K562 (cell line): ENCODE data around the gene GNG3. TPM values are rescaled to one million over a fixed set of nuclear protein-coding genes. Genes with fewer than 3 reads are reported as not detected.
A peak's percentile ranks its signal among the peaks of the same experiment; 100 is the strongest.

Experiments
- ATF1 ChIP-seq, 2 experiments: fragments of 450-650 bp in 1 of 2; IDR thresholded peaks; 2 replicates each; pipeline ENCODE4 v1.6.1; 2016; ENCODE audit warnings: missing compliant biosample characterization in 1 of 2, missing genetic modification characterization in 1 of 2
- CC2D1A ChIP-seq: fragments of 450-650 bp; IDR thresholded peaks from 2 replicates; pipeline ENCODE4 v1.6.1; 2017; ENCODE audit warnings: mild to moderate bottlenecking
- CTCF ChIP-seq, 3 experiments: IDR thresholded peaks in 2 of 3; conservative IDR thresholded peaks in 1 of 3; 2 replicates each; pipeline ENCODE4 v1.5.1; 2011 to 2012; ENCODE audit warnings: low read length in 3 of 3, mild to moderate bottlenecking in 3 of 3, control low read depth in 2 of 3, improper control_type of control experiment in 1 of 3, inconsistent platforms in 1 of 3, low read depth in 1 of 3, mixed read lengths in 1 of 3, moderate library complexity in 1 of 3; ENCODE audit not compliant: insufficient read depth in 2 of 3
- FUS ChIP-seq: fragments of 200-400 bp; formaldehyde crosslinking; optimal IDR thresholded peaks from 2 replicates; pipeline ENCODE3; 2017; ENCODE audit warnings: low read depth, low read length
- HIVEP1 ChIP-seq: fragments of 250-450 bp; sonication (Bioruptor Pico); IDR thresholded peaks from 2 replicates; pipeline ENCODE4 v1.4.0; 2020; ENCODE audit warnings: mild to moderate bottlenecking
- HMGN3 ChIP-seq: IDR thresholded peaks from 2 replicates; pipeline ENCODE4 v1.6.1; 2011; ENCODE audit warnings: borderline replicate concordance, low read depth, mild to moderate bottlenecking, mixed read lengths, low read length; ENCODE audit not compliant: insufficient read length; ENCODE audit errors: extremely low read depth
- ILK ChIP-seq: fragments of 450-650 bp; IDR thresholded peaks from 2 replicates; pipeline ENCODE4 v1.6.1; 2016; ENCODE audit warnings: missing genetic modification characterization, low read depth, mild to moderate bottlenecking, missing compliant biosample characterization, moderate library complexity, borderline replicate concordance
- MTA3 ChIP-seq: fragments of 450-650 bp; formaldehyde crosslinking; IDR thresholded peaks from 2 replicates; pipeline ENCODE4 v1.6.1; 2017; ENCODE audit warnings: mild to moderate bottlenecking, borderline replicate concordance
- NBN ChIP-seq: fragments of 450-650 bp; IDR thresholded peaks from 2 replicates; pipeline ENCODE4 v1.6.1; 2016; ENCODE audit warnings: low read depth, mild to moderate bottlenecking
- NFE2L1 ChIP-seq: fragments of 450-650 bp; IDR thresholded peaks from 2 replicates; pipeline ENCODE4 v1.6.1; 2016; ENCODE audit warnings: missing genetic modification characterization, low read depth, mild to moderate bottlenecking, missing compliant biosample characterization, moderate library complexity, borderline replicate concordance
- XRCC5 ChIP-seq: fragments of 200-400 bp; formaldehyde crosslinking; IDR thresholded peaks from 2 replicates; pipeline ENCODE4 v1.6.1; 2017; ENCODE audit warnings: low read depth, mild to moderate bottlenecking, low read length
- ZBTB5 ChIP-seq: fragments of 450-650 bp; IDR thresholded peaks from 2 replicates; pipeline ENCODE4 v1.6.1; 2017; ENCODE audit warnings: antibody characterized with exemption
- ZC3H4 ChIP-seq: sonication (generic); formaldehyde crosslinking; IDR thresholded peaks from 2 replicates; pipeline ENCODE4 v1.9.0; 2021; ENCODE audit warnings: missing genetic modification reagents, borderline replicate concordance
- ZFX ChIP-seq: sonication (generic); formaldehyde crosslinking; IDR thresholded peaks from 2 replicates; pipeline ENCODE4 v1.8.0; 2022; ENCODE audit warnings: mild to moderate bottlenecking, missing genetic modification reagents, moderate library complexity
- ZNF121 ChIP-seq: sonication (generic); formaldehyde crosslinking; conservative IDR thresholded peaks from 2 replicates; pipeline ENCODE4 v1.8.0; 2022; ENCODE audit warnings: missing genetic modification reagents
- ZNF561 ChIP-seq: fragments of 450-650 bp; formaldehyde crosslinking; conservative IDR thresholded peaks from 2 replicates; pipeline ENCODE4 v1.4.0; 2020; ENCODE audit warnings: mild to moderate bottlenecking, moderate library complexity
- ZNF644 ChIP-seq: fragments of 200-800 bp; sonication (Bioruptor generic); IDR thresholded peaks from 2 replicates; pipeline ENCODE4 v1.6.1; 2016; ENCODE audit warnings: low read depth, missing genetic modification characterization, missing compliant biosample characterization
- ZNF76 ChIP-seq: fragments of 250-450 bp; sonication (Bioruptor Pico); IDR thresholded peaks from 2 replicates; pipeline ENCODE4 v1.4.0; 2020; ENCODE audit warnings: mild to moderate bottlenecking, moderate library complexity, borderline replicate concordance
- ZNF830 ChIP-seq: fragments of 250-450 bp; sonication (Bioruptor Pico); IDR thresholded peaks from 2 replicates; pipeline ENCODE4 v1.5.0; 2021; ENCODE audit warnings: mild to moderate bottlenecking
- polyA plus RNA-seq, 8 experiments: library from polyadenylated mRNA; depleted of rRNA in 4 of 8; stranded (reverse) in 5 of 8; unstranded in 3 of 8; fragments of >200 nt; fragmentation: Nextera tagmentation in 2 of 8; fragmentation: Illumina TruSeq in 1 of 8; extraction: Ambion mirVana in 2 of 8; extraction: Trizol in 1 of 8; gene quantifications; 2 replicates each; pipeline versions ENCODE4 v1.2.1 to v1.2.3, GENCODE V29; 2011 to 2014; ENCODE audit warnings: inconsistent platforms in 1 of 8, missing spikeins in 1 of 8
- total RNA-seq, 7 experiments: library from RNA; depleted of rRNA in 6 of 7; stranded (reverse); fragments of >200 nt in 6 of 7; fragmentation: Illumina TruSeq in 2 of 7; extraction: Trizol in 2 of 7; gene quantifications; 2 replicates each; pipeline versions ENCODE4 v1.2.1 to v1.2.3, GENCODE V29; 2011 to 2021; ENCODE audit warnings: low replicate concordance in 1 of 7
- TF ChIP-seq, protein P1 (sequence below): fragments of 450-650 bp; formaldehyde crosslinking; IDR thresholded peaks from 2 replicates; pipeline ENCODE4 v1.4.0; 2020; ENCODE audit warnings: mild to moderate bottlenecking, moderate library complexity

GNG3 gene
- total and polyA plus RNA-seq, 9 of the 15 experiments (the other 6 are each of a cell fraction or from before 2014, with no cell fraction given): 0.07 TPM; not detected in 8

- TF ChIP-seq, protein P1, sequence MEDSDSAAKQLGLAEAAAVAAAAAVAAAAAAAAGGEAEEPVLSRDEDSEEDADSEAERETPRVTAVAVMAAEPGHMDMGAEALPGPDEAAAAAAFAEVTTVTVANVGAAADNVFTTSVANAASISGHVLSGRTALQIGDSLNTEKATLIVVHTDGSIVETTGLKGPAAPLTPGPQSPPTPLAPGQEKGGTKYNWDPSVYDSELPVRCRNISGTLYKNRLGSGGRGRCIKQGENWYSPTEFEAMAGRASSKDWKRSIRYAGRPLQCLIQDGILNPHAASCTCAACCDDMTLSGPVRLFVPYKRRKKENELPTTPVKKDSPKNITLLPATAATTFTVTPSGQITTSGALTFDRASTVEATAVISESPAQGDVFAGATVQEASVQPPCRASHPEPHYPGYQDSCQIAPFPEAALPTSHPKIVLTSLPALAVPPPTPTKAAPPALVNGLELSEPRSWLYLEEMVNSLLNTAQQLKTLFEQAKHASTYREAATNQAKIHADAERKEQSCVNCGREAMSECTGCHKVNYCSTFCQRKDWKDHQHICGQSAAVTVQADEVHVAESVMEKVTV: no peak
- no peak for TF ChIP-seq ATF1 (CRISPR knock-in tag; IDR thresholded peaks at IDR 0.05)
- peak; percentile 73 for TF ChIP-seq ATF1 (tag; IDR thresholded peaks at IDR 0.05)
- no peak for TF ChIP-seq CTCF (IDR thresholded peaks at IDR 0.05 in 2 of 3, conservative IDR thresholded peaks at IDR 0.05 in 1 of 3; ENCODE audit: insufficient read depth in 2 of 3, low read depth in 1 of 3, low read length in 3 of 3)
- TF ChIP-seq ZNF561: no peak
- no peak for TF ChIP-seq ZC3H4
- TF ChIP-seq MTA3: peak; percentile 99
- TF ChIP-seq HIVEP1: 0 out of 2 replicates have a peak, but pooled peaks have one; percentile 1
- TF ChIP-seq ZBTB5: no peak
- TF ChIP-seq HMGN3: no peak
- peak; percentile 63 for TF ChIP-seq ZFX (CRISPR knock-in tag)
- TF ChIP-seq NFE2L1 (tag): no peak
- TF ChIP-seq XRCC5: peak; percentile 59; the same call in 1 of the 2 replicates
- no peak for TF ChIP-seq CC2D1A
- no peak for TF ChIP-seq ZNF76
- no peak for TF ChIP-seq ZNF121 (CRISPR knock-in tag)
- TF ChIP-seq ILK: no peak
- TF ChIP-seq FUS: no peak
- no peak for TF ChIP-seq ZNF830 (CRISPR knock-in tag)
- TF ChIP-seq NBN: no peak
- TF ChIP-seq ZNF644: no peak
These were observed 28.4 kb upstream of the GNG3 start, which contains the start of gene UBXN1 (continued) for GRCh38 chr11:62678770-62679696.
